Osteocyte (in vitro differentiated cells): ENCODE results near the gene CENPA. TPM values are rescaled to one million over a fixed set of nuclear protein-coding genes. Genes with fewer than 3 reads are reported as not detected.

Experiments
- DNase-seq: peaks from one replicate; pipeline ENCODE4 v3.0.0; 2021; ENCODE audit warnings: mixed read lengths; ENCODE audit not compliant: unreplicated experiment; ENCODE audit errors: extremely low spot score
- H3K27ac Mint-ChIP-seq: one replicate; pipeline ENCODE4 v1.8.0; 2021; ENCODE audit warnings: mild to moderate bottlenecking, mixed read lengths; ENCODE audit not compliant: unreplicated experiment
- H3K27me3 Mint-ChIP-seq: one replicate; pipeline ENCODE4 v1.8.0; 2021; ENCODE audit warnings: mixed read lengths; ENCODE audit not compliant: unreplicated experiment
- H3K36me3 Mint-ChIP-seq: one replicate; pipeline ENCODE4 v1.8.0; 2021; ENCODE audit warnings: mixed read lengths; ENCODE audit not compliant: unreplicated experiment
- H3K4me1 Mint-ChIP-seq: one replicate; pipeline ENCODE4 v1.8.0; 2021; ENCODE audit warnings: mixed read lengths; ENCODE audit not compliant: unreplicated experiment
- H3K4me3 Mint-ChIP-seq: one replicate; pipeline ENCODE4 v1.8.0; 2021; ENCODE audit warnings: mild to moderate bottlenecking, moderate library complexity, mixed read lengths; ENCODE audit not compliant: unreplicated experiment
- H3K9me3 Mint-ChIP-seq: one replicate; pipeline ENCODE4 v1.8.0; 2021; ENCODE audit warnings: mixed read lengths; ENCODE audit not compliant: unreplicated experiment
- long read RNA-seq: library from polyadenylated mRNA; unstranded; transcript quantifications from one replicate; pipeline ENCODE4 v2.0.0, GENCODE V29; 2021
- total RNA-seq: library from RNA; stranded (reverse); gene quantifications from 2 replicates; pipeline ENCODE4 v1.2.1, GENCODE V29; 2021
- TF ChIP-seq, protein P1 (sequence below): fragments of 200-600 bp; sonication (generic); IDR thresholded peaks from 2 replicates; pipeline ENCODE4 v1.5.0; 2021; ENCODE audit warnings: antibody characterized with exemption, mild to moderate bottlenecking, moderate library complexity

Gene CENPA
- total RNA-seq = 4.6 and 5.1 TPM in 2 replicates
- long read RNA-seq, partial matches to known transcripts = 1 of 7 reads
- long read RNA-seq, other reads (novel, unspliced or antisense) = 5 of 7 reads

DNA sequence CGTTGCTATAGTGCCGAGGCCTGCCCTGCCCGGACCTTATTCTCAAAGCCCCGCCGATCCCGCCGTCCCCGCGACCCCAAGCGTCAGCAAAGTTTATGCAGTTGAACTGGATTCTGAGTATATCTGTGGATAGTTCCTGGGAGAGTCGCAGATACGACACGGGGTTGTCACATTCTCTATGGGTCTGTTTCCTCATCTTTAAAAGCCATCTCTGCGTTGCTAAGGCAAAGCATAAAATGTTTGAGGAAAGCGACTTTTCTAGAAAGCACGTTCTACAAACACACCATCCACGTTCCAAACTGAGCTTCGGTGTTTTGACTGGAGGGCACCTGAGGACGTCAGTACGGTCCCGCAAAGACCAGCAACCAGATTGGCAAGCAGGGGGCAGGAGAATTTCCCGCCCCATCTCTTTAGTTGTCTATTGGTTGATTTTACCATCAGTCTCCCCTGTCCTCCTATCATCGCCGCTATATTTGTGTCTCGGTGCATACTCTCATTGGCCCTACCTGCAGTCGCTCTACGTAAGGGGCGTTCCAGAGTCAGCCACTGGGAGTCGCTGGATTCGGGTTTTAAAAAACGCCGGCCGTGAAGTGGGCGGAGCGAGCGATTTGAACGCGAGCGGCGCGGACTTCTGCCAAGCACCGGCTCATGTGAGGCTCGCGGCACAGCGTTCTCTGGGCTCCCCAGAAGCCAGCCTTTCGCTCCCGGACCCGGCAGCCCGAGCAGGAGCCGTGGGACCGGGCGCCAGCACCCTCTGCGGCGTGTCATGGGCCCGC, at the start of gene CENPA:
Gene CENPA, plus strand, starts transcription at position 626 of the 776 bp plus-strand sequence. Its CDS starts 141 bp downstream, at position 767.
- Mint-ChIP-seq H3K9me3 (no peaks in the 10 kb centered on the region), H3K4me3 (peak within 1 kb of the TSS; percentile 78), H3K27ac (peak within 1 kb of the TSS; percentile 89), H3K36me3 (peaks cover 7% of the 10 kb centered on the region), H3K4me1 (peaks cover 26% of the 10 kb centered on the region), H3K27me3 (no peaks in the 10 kb centered on the region)
- TF ChIP-seq, protein P1, sequence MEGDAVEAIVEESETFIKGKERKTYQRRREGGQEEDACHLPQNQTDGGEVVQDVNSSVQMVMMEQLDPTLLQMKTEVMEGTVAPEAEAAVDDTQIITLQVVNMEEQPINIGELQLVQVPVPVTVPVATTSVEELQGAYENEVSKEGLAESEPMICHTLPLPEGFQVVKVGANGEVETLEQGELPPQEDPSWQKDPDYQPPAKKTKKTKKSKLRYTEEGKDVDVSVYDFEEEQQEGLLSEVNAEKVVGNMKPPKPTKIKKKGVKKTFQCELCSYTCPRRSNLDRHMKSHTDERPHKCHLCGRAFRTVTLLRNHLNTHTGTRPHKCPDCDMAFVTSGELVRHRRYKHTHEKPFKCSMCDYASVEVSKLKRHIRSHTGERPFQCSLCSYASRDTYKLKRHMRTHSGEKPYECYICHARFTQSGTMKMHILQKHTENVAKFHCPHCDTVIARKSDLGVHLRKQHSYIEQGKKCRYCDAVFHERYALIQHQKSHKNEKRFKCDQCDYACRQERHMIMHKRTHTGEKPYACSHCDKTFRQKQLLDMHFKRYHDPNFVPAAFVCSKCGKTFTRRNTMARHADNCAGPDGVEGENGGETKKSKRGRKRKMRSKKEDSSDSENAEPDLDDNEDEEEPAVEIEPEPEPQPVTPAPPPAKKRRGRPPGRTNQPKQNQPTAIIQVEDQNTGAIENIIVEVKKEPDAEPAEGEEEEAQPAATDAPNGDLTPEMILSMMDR = peak; percentile 42
- DNase-seq = peak; percentile 98

DNA sequence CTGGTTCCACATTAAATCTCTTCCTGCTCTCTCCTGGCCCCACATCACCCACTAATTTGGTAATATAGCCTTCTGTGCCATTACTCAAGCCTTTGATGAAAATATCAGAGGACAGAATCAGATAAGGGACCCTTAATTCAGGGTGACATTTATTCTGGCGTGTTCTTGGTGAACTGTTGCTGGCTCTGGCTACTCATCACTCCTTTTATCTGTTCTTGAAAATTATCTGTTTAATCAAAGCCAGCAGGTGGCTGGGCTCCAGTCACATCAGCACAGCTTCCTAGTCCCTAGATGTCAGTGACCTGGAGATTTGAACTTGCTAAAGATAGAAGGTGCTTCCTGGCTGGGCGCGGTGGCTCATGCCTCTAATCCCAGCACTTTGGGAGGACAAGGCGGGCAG, 48.6 kb upstream of the CENPA start:
- Mint-ChIP-seq H3K9me3 (no peaks in the 10 kb centered on the region), H3K4me1 (peaks cover 20% of the 10 kb centered on the region), H3K4me3 (no peak overlapping the region), H3K27ac (no peak overlapping the region), H3K27me3 (peaks cover 17% of the 10 kb centered on the region), H3K36me3 (no peaks in the 10 kb centered on the region)
- TF ChIP-seq, protein P1 = no peak
- no peak for DNase-seq

DNA sequence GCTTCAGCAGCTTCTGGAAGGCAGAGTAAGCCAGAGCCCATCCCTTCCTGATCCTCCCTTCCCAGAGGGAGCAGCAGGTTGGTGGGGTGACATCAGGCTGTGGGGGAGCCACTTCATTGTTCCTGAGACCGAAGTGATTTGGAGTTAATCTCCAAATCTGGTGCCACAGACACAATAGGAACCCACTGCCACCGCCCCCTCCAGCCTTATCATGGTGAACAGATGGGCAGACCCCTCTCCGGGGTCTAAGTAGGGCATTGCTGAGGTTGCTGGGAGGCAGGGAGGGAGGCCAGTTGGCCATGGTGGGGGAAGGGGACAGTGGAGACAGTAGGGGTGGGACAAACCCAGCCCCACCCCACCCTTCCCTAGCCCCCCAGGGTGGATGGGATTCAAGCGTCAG, 47.4 kb upstream of the CENPA start:
- Mint-ChIP-seq H3K27ac (no peak overlapping the region), H3K4me3 (no peak overlapping the region), H3K27me3 (peaks cover 6% of the 10 kb centered on the region), H3K9me3 (no peaks in the 10 kb centered on the region), H3K36me3 (no peaks in the 10 kb centered on the region), H3K4me1 (peaks cover 20% of the 10 kb centered on the region)
- TF ChIP-seq, protein P1 = no peak
- DNase-seq = no peak

DNA sequence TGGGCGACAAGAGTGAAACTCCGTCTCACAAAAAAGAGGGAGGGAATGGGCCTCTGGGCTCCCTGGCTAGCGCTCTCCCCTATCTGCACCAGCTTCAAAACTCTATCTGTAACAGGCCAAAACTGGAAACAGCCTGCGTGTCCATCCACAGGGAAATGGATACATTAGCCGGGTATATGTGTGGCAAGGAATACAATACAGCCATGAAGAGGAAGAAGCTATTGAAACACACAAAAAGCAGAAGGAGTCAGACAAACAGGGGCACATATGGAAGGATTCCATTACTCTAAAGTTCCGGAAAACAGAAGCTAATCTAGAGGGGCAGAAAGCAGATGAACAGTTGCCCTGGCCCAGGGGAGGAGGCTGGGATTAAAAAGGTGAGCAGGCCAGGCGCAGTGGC, 46.3 kb upstream of the CENPA start:
- no peak overlapping the region for H3K27ac Mint-ChIP-seq
- H3K4me1 Mint-ChIP-seq = peaks cover 20% of the 10 kb centered on the region
- TF ChIP-seq, protein P1 = no peak
- DNase-seq = no peak
- no peaks in the 10 kb centered on the region for H3K36me3 Mint-ChIP-seq
- no peaks in the 10 kb centered on the region for H3K9me3 Mint-ChIP-seq
- peaks cover 4% of the 10 kb centered on the region for H3K27me3 Mint-ChIP-seq
- H3K4me3 Mint-ChIP-seq = no peak overlapping the region

DNA sequence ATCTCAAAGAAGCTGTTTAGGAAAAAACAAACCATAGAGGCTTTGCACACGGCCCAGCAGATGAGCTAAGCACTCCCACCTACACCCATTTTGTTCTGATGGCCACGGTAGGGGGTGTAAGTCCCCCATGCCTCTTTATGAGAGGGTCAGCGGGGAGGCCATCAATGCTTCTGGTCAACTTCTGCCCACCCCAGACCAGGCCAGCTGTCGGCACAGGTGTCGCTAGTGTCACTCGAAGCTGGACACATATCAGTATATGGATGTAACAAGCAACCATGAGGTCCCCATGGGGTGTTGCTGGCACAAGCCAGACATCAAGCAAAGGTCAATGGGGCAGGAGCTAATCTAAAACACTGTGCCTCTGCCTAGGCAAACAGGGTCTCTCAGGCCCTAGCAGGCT, 45.5 kb upstream of the CENPA start:
- H3K27ac Mint-ChIP-seq = no peak overlapping the region
- H3K4me3 Mint-ChIP-seq = no peak overlapping the region
- TF ChIP-seq, protein P1 = no peak
- no peaks in the 10 kb centered on the region for H3K9me3 Mint-ChIP-seq
- no peaks in the 10 kb centered on the region for H3K36me3 Mint-ChIP-seq
- H3K4me1 Mint-ChIP-seq = peaks cover 15% of the 10 kb centered on the region
- H3K27me3 Mint-ChIP-seq = peaks cover 4% of the 10 kb centered on the region
- no peak for DNase-seq
